MCF 10A (cell line): Measurements from ENCODE around the gene SLC8A2. TPM values are rescaled to one million over a fixed set of nuclear protein-coding genes. Genes with fewer than 3 reads are reported as not detected.
"Not testable (repeated sequence)": the region's sequence is repeated elsewhere in the genome, so short reads cannot be mapped to it uniquely, and the experiment has no call there.

Experiments used
- BruUV-seq: library from RNA; stranded (reverse); fragments of 400-500 nt; replicated peaks from 2 replicates; lab custom pipeline; 2021; lab: Mats Ljungman, UMichigan
- CTCF ChIA-PET: fragments of 300-600 bp; sonication (Branson Sonifier 250); formaldehyde crosslinking; extraction: SDS; loops from one replicate; lab custom pipeline; 2021; ENCODE audit warnings: antibody characterized with exemption, inconsistent platforms; lab: Yijun Ruan, JAX
- POLR2A ChIA-PET: fragments of 300-600, 350-650 bp; sonication (Branson Sonifier 250); formaldehyde crosslinking; extraction: SDS; loops from one replicate; lab custom pipeline; 2020; ENCODE audit warnings: antibody characterized with exemption, inconsistent platforms; lab: Yijun Ruan, JAX
- DNase-seq: peaks from one replicate; pipeline ENCODE4 v3.0.0-alpha.2; 2018; ENCODE audit not compliant: unreplicated experiment
- H3K27ac Mint-ChIP-seq: one replicate; pipeline ENCODE4 v1.8.0; 2022; ENCODE audit warnings: mild to moderate bottlenecking, low read depth, mixed read lengths; ENCODE audit not compliant: unreplicated experiment
- H3K27me3 Mint-ChIP-seq: one replicate; pipeline ENCODE4 v1.8.0; 2022; ENCODE audit warnings: mixed read lengths; ENCODE audit not compliant: insufficient read depth, unreplicated experiment
- H3K36me3 Mint-ChIP-seq: one replicate; pipeline ENCODE4 v1.8.0; 2022; ENCODE audit warnings: mild to moderate bottlenecking, moderate library complexity, mixed read lengths; ENCODE audit not compliant: insufficient read depth, unreplicated experiment
- H3K4me1 Mint-ChIP-seq: one replicate; pipeline ENCODE4 v1.8.0; 2022; ENCODE audit warnings: mixed read lengths; ENCODE audit not compliant: insufficient read depth, unreplicated experiment
- H3K4me3 Mint-ChIP-seq: one replicate; pipeline ENCODE4 v1.8.0; 2022; ENCODE audit warnings: mild to moderate bottlenecking, moderate library complexity, mixed read lengths; ENCODE audit not compliant: unreplicated experiment
- H3K9me3 Mint-ChIP-seq: one replicate; pipeline ENCODE4 v1.8.0; 2022; ENCODE audit warnings: mixed read lengths; ENCODE audit not compliant: unreplicated experiment
- intact Hi-C: fragments of 100-400 bp; cut with micrococcal nuclease; formaldehyde crosslinking; loops from 2 replicates; pipeline ENCODE4 v1.14.1; 2022
- total RNA-seq: library from RNA; stranded (reverse); gene quantifications from 2 replicates; pipeline ENCODE4 v1.2.3, GENCODE V29; 2022
- TF ChIP-seq, protein P1 (sequence below): fragments of 200-600 bp; IDR thresholded peaks from one replicate; pipeline ENCODE4 v1.8.0; 2022; ENCODE audit warnings: antibody characterized with exemption, mild to moderate bottlenecking; ENCODE audit not compliant: unreplicated experiment

SLC8A2 gene
- total RNA-seq, 1 experiment from 2014 or later: not detected

DNA sequence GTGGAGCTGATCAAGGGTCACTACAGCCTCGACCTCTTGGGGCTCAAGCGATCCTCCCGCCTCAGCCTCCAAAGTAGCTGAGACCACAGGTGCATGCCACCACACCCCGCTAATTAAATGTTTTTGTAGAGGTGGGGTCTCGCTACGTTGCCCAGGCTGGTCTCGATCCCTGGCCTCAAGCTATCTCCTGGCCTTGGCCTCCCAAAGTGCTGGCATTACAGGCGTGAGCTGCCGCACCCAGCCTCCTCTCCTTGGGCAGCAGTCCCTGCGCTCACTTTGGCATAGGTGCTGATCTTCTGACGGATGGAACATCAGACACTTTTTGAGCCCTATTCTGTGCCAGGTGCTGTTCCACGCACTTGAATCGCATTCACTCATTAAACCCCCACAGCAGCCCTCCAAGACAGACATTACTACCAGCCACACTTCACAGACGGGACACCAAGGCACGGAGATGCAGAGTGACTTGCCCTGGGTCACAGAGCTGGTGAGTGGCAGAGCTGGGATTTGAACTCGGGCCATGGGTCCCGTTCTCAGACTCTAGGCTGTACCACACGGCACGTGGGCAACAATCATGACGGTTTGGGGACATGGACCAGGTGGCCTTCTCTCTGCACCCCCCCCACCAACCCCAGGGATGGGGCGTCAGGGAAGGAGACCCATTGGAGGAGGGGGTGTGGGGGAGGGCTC lies 55.6 kb downstream of the SLC8A2 start:
- ChIA-PET POLR2A (no interaction called here), CTCF (interaction anchor here (0.6 to 3.2 kb wide), 10 partner anchors 12 to 1163 kb away, joined by 3 to 18 read pairs (median 3); no protein-coding TSS in a partner anchor)
- no TSS peak for BruUV-seq
- Mint-ChIP-seq H3K27me3 (peaks cover 52% of the 10 kb centered on the region), H3K4me3 (no peak overlapping the region), H3K27ac (no peak overlapping the region), H3K36me3 (no peaks in the 10 kb centered on the region), H3K4me1 (peaks cover 25% of the 10 kb centered on the region), H3K9me3 (no peaks in the 10 kb centered on the region)
- intact Hi-C loops: no loop called here
- TF ChIP-seq, protein P1, sequence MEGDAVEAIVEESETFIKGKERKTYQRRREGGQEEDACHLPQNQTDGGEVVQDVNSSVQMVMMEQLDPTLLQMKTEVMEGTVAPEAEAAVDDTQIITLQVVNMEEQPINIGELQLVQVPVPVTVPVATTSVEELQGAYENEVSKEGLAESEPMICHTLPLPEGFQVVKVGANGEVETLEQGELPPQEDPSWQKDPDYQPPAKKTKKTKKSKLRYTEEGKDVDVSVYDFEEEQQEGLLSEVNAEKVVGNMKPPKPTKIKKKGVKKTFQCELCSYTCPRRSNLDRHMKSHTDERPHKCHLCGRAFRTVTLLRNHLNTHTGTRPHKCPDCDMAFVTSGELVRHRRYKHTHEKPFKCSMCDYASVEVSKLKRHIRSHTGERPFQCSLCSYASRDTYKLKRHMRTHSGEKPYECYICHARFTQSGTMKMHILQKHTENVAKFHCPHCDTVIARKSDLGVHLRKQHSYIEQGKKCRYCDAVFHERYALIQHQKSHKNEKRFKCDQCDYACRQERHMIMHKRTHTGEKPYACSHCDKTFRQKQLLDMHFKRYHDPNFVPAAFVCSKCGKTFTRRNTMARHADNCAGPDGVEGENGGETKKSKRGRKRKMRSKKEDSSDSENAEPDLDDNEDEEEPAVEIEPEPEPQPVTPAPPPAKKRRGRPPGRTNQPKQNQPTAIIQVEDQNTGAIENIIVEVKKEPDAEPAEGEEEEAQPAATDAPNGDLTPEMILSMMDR: no peak
- no peak for DNase-seq

- TF ChIP-seq, protein P1: no peak
- Mint-ChIP-seq H3K27me3 (peaks cover 37% of the 10 kb centered on the region), H3K9me3 (no peaks in the 10 kb centered on the region), H3K4me1 (peaks cover 25% of the 10 kb centered on the region), H3K4me3 (no peak overlapping the region), H3K36me3 (no peaks in the 10 kb centered on the region), H3K27ac (no peak overlapping the region)
- intact Hi-C loops: no loop called here
- peak; percentile 57 for DNase-seq
- POLR2A ChIA-PET: no interaction called here
- CTCF ChIA-PET: interaction anchor here (0.6 to 3.2 kb wide), 5 partner anchors 12 to 375 kb away, joined by 3 to 18 read pairs (median 3); no protein-coding TSS in a partner anchor
- BruUV-seq: no TSS peak
These were observed 57.2 kb downstream of the SLC8A2 start for GRCh38 chr19:47414469-47414868.

DNA sequence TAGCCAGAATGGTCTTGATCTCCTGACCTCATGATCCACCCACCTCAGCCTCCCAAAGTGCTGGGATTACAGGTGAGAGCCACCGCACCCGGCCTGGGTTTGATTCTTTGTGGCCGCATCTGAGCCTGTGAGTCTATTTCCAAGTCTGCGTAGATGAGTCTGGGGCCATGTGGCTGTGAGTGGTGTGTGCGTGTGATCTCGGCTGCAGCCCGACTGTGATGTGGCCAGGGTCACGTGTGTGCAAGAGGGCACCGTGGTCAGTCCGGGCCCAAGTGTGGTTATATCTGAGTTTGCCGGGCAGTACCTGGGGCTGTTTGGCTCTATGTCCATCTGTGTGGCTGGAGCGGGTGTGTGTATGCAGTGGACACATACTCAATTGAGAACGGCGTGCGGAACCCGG lies 57.8 kb downstream of the SLC8A2 start:
- Mint-ChIP-seq H3K27me3 (peaks cover 37% of the 10 kb centered on the region), H3K36me3 (no peaks in the 10 kb centered on the region), H3K9me3 (no peaks in the 10 kb centered on the region), H3K4me1 (peaks cover 25% of the 10 kb centered on the region), H3K27ac (no peak overlapping the region), H3K4me3 (no peak overlapping the region)
- DNase-seq: no peak
- TF ChIP-seq, protein P1: no peak
- POLR2A ChIA-PET: no interaction called here
- no TSS peak for BruUV-seq
- CTCF ChIA-PET: interaction anchor here (0.9 to 1.0 kb wide), 2 partner anchors 12 to 22 kb away, joined by 3 read pairs; no protein-coding TSS in a partner anchor
- intact Hi-C loops: no loop called here

- BruUV-seq, H3K9me3 Mint-ChIP-seq, H3K4me1 Mint-ChIP-seq, H3K4me3 Mint-ChIP-seq, intact Hi-C loops, H3K27ac Mint-ChIP-seq, H3K36me3 Mint-ChIP-seq, DNase-seq, POLR2A ChIA-PET: not testable (repeated sequence)
- CTCF ChIA-PET: interaction anchor here (0.7 to 1.1 kb wide), 2 partner anchors 20 to 24 kb away, joined by 3 to 4 read pairs; no protein-coding TSS in a partner anchor
- peaks cover 29% of the 10 kb centered on the region for H3K27me3 Mint-ChIP-seq
These were observed 60.0 kb downstream of the SLC8A2 start for GRCh38 chr19:47411696-47412095.
